GM10248 (cell line): Measurements from ENCODE around the gene RNF39.

Source experiments
- CTCF ChIA-PET: fragments of 300-600 bp; sonication (Branson Sonifier 250); formaldehyde crosslinking; extraction: SDS; loops from one replicate; lab custom pipeline; 2021; ENCODE audit warnings: antibody characterized with exemption; lab: Yijun Ruan, JAX
- POLR2A ChIA-PET: fragments of 350-650 bp; sonication (Branson Sonifier 250); formaldehyde crosslinking; extraction: SDS; loops from one replicate; lab custom pipeline; 2020; ENCODE audit warnings: antibody characterized with exemption; lab: Yijun Ruan, JAX
- DNase-seq: peaks from one replicate; pipeline ENCODE4 v3.0.0; 2012; ENCODE audit errors: extremely low spot score
- TF ChIP-seq, protein P1 (sequence below): IDR thresholded peaks from 2 replicates; pipeline ENCODE4 v1.5.1; 2012; ENCODE audit warnings: mild to moderate bottlenecking, low read depth; ENCODE audit errors: extremely low read depth, missing control alignments, control extremely low read depth

The RNF39 gene

GRCh38 chr6:30067460-30068139, 8.0 kb downstream of the RNF39 start:
- DNase-seq = no peak
- POLR2A ChIA-PET = no interaction called here
- CTCF ChIA-PET = interaction anchor here (1.2 to 1.8 kb wide), 4 partner anchors 34 to 329 kb away, joined by 3 to 8 read pairs (median 4); no protein-coding TSS in a partner anchor
- TF ChIP-seq, protein P1, sequence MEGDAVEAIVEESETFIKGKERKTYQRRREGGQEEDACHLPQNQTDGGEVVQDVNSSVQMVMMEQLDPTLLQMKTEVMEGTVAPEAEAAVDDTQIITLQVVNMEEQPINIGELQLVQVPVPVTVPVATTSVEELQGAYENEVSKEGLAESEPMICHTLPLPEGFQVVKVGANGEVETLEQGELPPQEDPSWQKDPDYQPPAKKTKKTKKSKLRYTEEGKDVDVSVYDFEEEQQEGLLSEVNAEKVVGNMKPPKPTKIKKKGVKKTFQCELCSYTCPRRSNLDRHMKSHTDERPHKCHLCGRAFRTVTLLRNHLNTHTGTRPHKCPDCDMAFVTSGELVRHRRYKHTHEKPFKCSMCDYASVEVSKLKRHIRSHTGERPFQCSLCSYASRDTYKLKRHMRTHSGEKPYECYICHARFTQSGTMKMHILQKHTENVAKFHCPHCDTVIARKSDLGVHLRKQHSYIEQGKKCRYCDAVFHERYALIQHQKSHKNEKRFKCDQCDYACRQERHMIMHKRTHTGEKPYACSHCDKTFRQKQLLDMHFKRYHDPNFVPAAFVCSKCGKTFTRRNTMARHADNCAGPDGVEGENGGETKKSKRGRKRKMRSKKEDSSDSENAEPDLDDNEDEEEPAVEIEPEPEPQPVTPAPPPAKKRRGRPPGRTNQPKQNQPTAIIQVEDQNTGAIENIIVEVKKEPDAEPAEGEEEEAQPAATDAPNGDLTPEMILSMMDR = no peak

DNA sequence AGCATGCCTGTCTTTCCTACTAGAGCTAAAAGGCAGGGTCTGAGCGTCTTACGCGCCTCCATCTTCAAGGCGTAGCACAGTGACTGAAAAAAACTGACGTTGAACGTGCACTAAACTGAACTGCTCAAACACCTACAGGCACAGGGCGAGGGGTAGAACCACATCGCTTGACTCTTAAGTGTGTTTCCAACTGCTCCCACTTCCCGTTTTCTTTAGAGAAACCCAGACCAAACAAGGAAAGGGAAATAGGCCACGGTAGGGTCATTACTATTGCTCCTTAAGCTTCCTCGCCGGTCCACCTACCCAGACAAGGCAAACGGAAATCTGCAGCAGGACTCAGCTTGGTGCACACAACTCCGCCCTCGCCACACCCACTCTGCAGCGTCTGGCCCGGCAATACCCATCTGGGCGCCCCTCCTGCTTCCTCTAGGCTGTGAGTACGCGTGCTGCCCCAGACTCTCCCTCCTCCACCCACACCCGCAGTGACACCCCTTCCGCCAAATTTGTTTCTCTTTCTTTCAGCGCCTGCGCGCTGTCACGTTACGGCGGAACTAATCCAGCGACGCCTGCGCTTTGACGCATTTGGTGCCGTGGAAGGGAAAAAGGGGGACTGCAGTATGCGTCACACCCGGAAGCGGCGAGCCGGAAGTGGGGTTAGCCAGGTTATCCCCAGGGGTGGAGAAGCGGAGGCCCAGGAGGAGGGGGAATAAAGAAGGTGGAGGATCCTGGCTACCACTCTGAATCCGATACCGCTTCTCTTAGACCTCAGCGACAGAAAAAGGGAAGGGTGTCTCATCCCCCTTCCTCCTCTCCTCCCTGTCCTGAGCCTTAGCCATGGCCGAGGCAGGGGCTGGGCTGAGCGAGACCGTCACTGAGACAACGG, 8.8 kb downstream of the RNF39 start, which contains the start of gene PPP1R11:
Gene PPP1R11 (plus strand): TSS at position 622 of the 883 bp plus-strand sequence. CDS start 213 bp downstream, at position 835.
- TF ChIP-seq, protein P1 = no peak
- peak; percentile 94 for DNase-seq
- ChIA-PET CTCF (interaction anchor here (0.9 to 1.8 kb wide), 6 partner anchors 35 to 417 kb away, joined by 3 to 8 read pairs (median 4); no protein-coding TSS in a partner anchor), POLR2A (interaction anchor here (0.6 kb wide), 1 partner anchor 1430 kb away, joined by 3 read pairs; no protein-coding TSS in a partner anchor)

DNA sequence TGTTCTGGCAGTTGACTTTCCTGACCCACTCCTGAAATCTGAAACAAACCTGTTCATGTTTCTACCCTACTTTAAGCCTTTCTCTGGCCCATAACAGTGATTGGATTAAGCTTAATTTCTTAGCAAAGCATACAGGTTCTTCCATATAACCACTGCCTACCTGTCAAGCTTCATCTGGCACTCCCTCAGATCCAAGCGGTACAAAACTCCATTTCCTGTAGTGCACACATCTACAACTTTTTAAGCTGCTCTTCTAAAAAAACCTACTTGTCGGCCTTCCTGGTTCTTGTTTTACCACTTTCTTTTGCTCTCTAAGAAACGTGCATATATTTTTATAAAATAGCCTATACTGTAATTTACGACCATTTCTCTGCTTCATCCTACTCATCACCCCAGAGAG, 9.5 kb downstream of the RNF39 start:
- TF ChIP-seq, protein P1 = no peak
- POLR2A ChIA-PET = no interaction called here
- no peak for DNase-seq
- CTCF ChIA-PET = interaction anchor here (0.9 to 1.8 kb wide), 4 partner anchors 65 to 416 kb away, joined by 3 to 8 read pairs (median 4); no protein-coding TSS in a partner anchor

- no peak for DNase-seq
These were observed 12.3 kb downstream of the RNF39 start for GRCh38 chr6:30063315-30063714.

DNA sequence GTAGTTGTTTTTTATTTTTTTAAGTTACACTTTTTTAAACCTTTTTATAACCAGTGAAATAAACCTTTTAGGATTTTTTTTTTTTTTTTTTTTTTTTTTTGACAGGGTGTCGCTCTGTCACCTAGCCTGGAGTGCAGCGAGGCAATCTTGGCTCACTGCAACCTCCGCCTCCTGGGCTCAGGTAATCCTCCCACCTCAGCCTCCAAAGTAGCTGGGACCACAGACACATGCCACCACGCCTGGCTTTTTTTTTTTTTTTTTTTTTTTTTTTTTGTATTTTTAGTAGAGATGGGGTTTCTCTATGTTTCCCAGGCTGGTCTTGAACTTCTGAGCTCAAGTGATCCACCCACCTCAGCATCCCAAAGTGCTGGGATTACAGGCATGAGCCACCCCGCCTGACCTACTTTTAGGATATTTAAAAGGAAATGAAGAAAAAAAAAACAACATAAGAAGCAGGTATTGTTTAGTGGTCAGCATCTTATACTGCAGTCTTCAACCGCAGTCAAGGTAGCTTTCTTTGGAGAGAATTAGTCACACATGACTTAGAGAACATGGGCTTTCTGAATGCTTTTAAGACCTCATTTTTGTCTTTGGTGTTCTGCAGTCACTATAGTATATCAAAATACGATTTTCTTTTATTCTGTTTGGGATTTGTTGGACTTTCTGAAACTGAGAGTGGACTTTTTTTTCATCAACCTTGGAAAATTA, 12.9 kb downstream of the RNF39 start:
- CTCF ChIA-PET = no interaction called here
- POLR2A ChIA-PET = no interaction called here
- TF ChIP-seq, protein P1 = no peak
- no peak for DNase-seq

More at GRCh38 chr6:30063315-30063714, 12.3 kb downstream of the RNF39 start:
- ChIA-PET CTCF (no interaction called here), POLR2A (no interaction called here)
- TF ChIP-seq, protein P1 = no peak
